Liver (tissue), 9 donors: Measurements from ENCODE around the gene SPATA13. TPM values are rescaled to one million over a fixed set of nuclear protein-coding genes. Genes with fewer than 3 reads are reported as not detected.

Experiments used
- DNase-seq: peaks from one replicate; pipeline ENCODE4 v3.0.0-alpha.2; 2017; ENCODE audit warnings: low spot score
- H3K27ac ChIP-seq, 2 donors: one replicate each; pipeline ENCODE4 v1.7.0; 2013; ENCODE audit warnings: inconsistent platforms in 2 of 2, low read length in 2 of 2, control low read depth in 1 of 2, low read depth in 1 of 2, mild to moderate bottlenecking in 1 of 2
- H3K27me3 ChIP-seq, 4 donors: one replicate each; pipeline versions ENCODE4 v1.6.1 to v1.7.0; 2013; ENCODE audit warnings: low read length in 3 of 4, inconsistent platforms in 1 of 4, mild to moderate bottlenecking in 1 of 4, moderate library complexity in 1 of 4; ENCODE audit not compliant: control insufficient read depth in 4 of 4, insufficient read depth in 4 of 4
- H3K36me3 ChIP-seq, 4 donors: one replicate each; pipeline versions ENCODE4 v1.6.1 to v1.7.0; 2013; ENCODE audit warnings: low read length in 3 of 4, mild to moderate bottlenecking in 3 of 4, low read depth in 1 of 4, moderate library complexity in 1 of 4; ENCODE audit not compliant: control insufficient read depth in 4 of 4, insufficient read depth in 3 of 4
- H3K4me1 ChIP-seq, 4 donors: one replicate each; pipeline versions ENCODE4 v1.6.1 to v1.7.0; 2013; ENCODE audit warnings: low read length in 3 of 4, mild to moderate bottlenecking in 3 of 4, moderate library complexity in 1 of 4; ENCODE audit not compliant: control insufficient read depth in 4 of 4, insufficient read depth in 4 of 4
- H3K4me3 ChIP-seq, 3 donors: one replicate each; pipeline versions ENCODE4 v1.6.1 to v1.7.0; 2013; ENCODE audit warnings: low read length in 3 of 3, control low read depth in 1 of 3, low read depth in 1 of 3, mild to moderate bottlenecking in 1 of 3
- H3K9ac ChIP-seq, 2 donors: one replicate each; pipeline ENCODE4 v1.7.0; 2013; ENCODE audit warnings: low read length in 2 of 2, mild to moderate bottlenecking in 2 of 2, moderate library complexity in 2 of 2, control low read depth in 1 of 2, low read depth in 1 of 2
- H3K9me3 ChIP-seq, 4 donors: one replicate each; pipeline versions ENCODE4 v1.6.1 to v1.7.0; 2013; ENCODE audit warnings: low read length in 3 of 4; ENCODE audit not compliant: control insufficient read depth in 4 of 4
- EGR1 ChIP-seq, 2 donors: IDR thresholded peaks; 2 replicates each; pipeline ENCODE4 v1.6.1; 2016 to 2018; ENCODE audit warnings: antibody characterized with exemption in 2 of 2, low read depth in 2 of 2
- FOXA1 ChIP-seq: IDR thresholded peaks from 2 replicates; pipeline ENCODE4 v1.6.1; 2016; ENCODE audit warnings: antibody characterized with exemption
- FOXA2 ChIP-seq: IDR thresholded peaks from 2 replicates; pipeline ENCODE4 v1.6.1; 2016; ENCODE audit warnings: antibody characterized with exemption
- GABPA ChIP-seq, 2 donors: IDR thresholded peaks in 1 of 2; conservative IDR thresholded peaks in 1 of 2; 2 replicates each; pipeline ENCODE4 v1.6.1; 2016; ENCODE audit warnings: antibody characterized with exemption in 2 of 2, mild to moderate bottlenecking in 1 of 2, moderate library complexity in 1 of 2
- HNF4G ChIP-seq: IDR thresholded peaks from 2 replicates; pipeline ENCODE4 v1.6.1; 2016; ENCODE audit warnings: antibody characterized with exemption
- RAD21 ChIP-seq, 2 donors: IDR thresholded peaks; 2 replicates each; pipeline ENCODE4 v1.6.1; 2016; ENCODE audit warnings: antibody characterized with exemption in 2 of 2, mild to moderate bottlenecking in 2 of 2
- RXRA ChIP-seq, 2 donors: IDR thresholded peaks; 2 replicates each; pipeline ENCODE4 v1.6.1; 2017 to 2018; ENCODE audit warnings: antibody characterized with exemption in 2 of 2, mild to moderate bottlenecking in 1 of 2
- SP1 ChIP-seq: IDR thresholded peaks from 2 replicates; pipeline ENCODE4 v1.6.1; 2018; ENCODE audit warnings: antibody characterized with exemption, mild to moderate bottlenecking
- WGBS: extraction: QIAGEN DNeasy Blood & Tissue Kit; methylation state at CpG from one replicate; pipeline ENCODE4 v1.1.7; 2013; 5-methylcytosine and 5-hydroxymethylcytosine counted together
- polyA plus RNA-seq, 2 donors: library from polyadenylated mRNA; stranded (reverse) in 1 of 2; unstranded in 1 of 2; fragments of 200-250 nt in 1 of 2; fragments of >200 nt in 1 of 2; fragmentation: Nextera tagmentation in 1 of 2; extraction: Ambion mirVana in 1 of 2; gene quantifications; one replicate each; pipeline versions ENCODE4 v1.2.1 to v1.2.3, GENCODE V29; 2013 to 2015
- total RNA-seq, 2 donors: library from RNA; depleted of rRNA; stranded (reverse); fragments of >200 nt; gene quantifications; one replicate each; pipeline ENCODE4 v1.2.3, GENCODE V29; 2014
- TF ChIP-seq, protein P1 (sequence below): IDR thresholded peaks from 2 replicates; pipeline ENCODE4 v1.6.1; 2016; ENCODE audit warnings: antibody characterized with exemption
- TF ChIP-seq, protein P2 (sequence below): IDR thresholded peaks from 2 replicates; pipeline ENCODE4 v1.6.1; 2016; ENCODE audit warnings: antibody characterized with exemption, mild to moderate bottlenecking
- TF ChIP-seq, protein P3 (sequence below): IDR thresholded peaks from 2 replicates; pipeline ENCODE4 v1.6.1; 2016; ENCODE audit warnings: antibody characterized with exemption
- TF ChIP-seq, protein P4 (sequence below): IDR thresholded peaks from 2 replicates; pipeline ENCODE4 v1.6.1; 2016; ENCODE audit warnings: antibody characterized with exemption
- donor health status: healthy.
- donor health status: healthy.
- donor health status: healthy.
- donor health status: healthy.
- donor health status: healthy.

Gene SPATA13
- total and polyA plus RNA-seq, 4 donors = 10.0 to 57.6 (median 20.4) TPM

DNA sequence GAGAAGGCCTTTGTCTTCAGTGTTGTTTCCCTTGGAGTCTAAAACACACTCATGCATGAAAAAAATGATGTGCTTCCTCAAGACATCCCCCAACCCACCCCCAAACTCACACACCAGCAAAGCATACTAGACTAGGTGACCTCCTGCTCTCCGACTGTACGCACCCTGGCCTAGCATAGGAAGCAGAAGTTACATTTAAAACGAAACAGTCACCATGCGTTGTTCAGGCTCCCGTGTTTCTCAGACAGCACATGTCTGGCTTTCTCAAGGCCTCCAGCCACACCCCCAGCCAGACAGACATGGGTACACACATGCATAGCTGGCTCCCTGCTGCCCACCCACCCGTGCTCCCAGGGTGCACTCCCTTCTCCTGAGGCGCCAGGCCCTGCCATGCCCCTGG lies 120.2 kb downstream of the SPATA13 start:
- TF ChIP-seq GABPA (IDR thresholded peaks at IDR 0.05 in 1 of 2, conservative IDR thresholded peaks at IDR 0.05 in 1 of 2) (no peak), RAD21 (IDR thresholded peaks at IDR 0.05) (no peak), SP1 (no peak), RXRA (IDR thresholded peaks at IDR 0.05) (no peak), FOXA2 (no peak), EGR1 (IDR thresholded peaks at IDR 0.05; ENCODE audit: low read depth in 2 of 2) (no peak), FOXA1 (no peak)
- TF ChIP-seq, protein P1, sequence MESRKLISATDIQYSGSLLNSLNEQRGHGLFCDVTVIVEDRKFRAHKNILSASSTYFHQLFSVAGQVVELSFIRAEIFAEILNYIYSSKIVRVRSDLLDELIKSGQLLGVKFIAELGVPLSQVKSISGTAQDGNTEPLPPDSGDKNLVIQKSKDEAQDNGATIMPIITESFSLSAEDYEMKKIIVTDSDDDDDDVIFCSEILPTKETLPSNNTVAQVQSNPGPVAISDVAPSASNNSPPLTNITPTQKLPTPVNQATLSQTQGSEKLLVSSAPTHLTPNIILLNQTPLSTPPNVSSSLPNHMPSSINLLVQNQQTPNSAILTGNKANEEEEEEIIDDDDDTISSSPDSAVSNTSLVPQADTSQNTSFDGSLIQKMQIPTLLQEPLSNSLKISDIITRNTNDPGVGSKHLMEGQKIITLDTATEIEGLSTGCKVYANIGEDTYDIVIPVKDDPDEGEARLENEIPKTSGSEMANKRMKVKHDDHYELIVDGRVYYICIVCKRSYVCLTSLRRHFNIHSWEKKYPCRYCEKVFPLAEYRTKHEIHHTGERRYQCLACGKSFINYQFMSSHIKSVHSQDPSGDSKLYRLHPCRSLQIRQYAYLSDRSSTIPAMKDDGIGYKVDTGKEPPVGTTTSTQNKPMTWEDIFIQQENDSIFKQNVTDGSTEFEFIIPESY = no peak
- TF ChIP-seq, protein P2, sequence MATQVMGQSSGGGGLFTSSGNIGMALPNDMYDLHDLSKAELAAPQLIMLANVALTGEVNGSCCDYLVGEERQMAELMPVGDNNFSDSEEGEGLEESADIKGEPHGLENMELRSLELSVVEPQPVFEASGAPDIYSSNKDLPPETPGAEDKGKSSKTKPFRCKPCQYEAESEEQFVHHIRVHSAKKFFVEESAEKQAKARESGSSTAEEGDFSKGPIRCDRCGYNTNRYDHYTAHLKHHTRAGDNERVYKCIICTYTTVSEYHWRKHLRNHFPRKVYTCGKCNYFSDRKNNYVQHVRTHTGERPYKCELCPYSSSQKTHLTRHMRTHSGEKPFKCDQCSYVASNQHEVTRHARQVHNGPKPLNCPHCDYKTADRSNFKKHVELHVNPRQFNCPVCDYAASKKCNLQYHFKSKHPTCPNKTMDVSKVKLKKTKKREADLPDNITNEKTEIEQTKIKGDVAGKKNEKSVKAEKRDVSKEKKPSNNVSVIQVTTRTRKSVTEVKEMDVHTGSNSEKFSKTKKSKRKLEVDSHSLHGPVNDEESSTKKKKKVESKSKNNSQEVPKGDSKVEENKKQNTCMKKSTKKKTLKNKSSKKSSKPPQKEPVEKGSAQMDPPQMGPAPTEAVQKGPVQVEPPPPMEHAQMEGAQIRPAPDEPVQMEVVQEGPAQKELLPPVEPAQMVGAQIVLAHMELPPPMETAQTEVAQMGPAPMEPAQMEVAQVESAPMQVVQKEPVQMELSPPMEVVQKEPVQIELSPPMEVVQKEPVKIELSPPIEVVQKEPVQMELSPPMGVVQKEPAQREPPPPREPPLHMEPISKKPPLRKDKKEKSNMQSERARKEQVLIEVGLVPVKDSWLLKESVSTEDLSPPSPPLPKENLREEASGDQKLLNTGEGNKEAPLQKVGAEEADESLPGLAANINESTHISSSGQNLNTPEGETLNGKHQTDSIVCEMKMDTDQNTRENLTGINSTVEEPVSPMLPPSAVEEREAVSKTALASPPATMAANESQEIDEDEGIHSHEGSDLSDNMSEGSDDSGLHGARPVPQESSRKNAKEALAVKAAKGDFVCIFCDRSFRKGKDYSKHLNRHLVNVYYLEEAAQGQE = no peak
- TF ChIP-seq, protein P3, sequence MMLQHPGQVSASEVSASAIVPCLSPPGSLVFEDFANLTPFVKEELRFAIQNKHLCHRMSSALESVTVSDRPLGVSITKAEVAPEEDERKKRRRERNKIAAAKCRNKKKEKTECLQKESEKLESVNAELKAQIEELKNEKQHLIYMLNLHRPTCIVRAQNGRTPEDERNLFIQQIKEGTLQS = no peak
- TF ChIP-seq, protein P4, sequence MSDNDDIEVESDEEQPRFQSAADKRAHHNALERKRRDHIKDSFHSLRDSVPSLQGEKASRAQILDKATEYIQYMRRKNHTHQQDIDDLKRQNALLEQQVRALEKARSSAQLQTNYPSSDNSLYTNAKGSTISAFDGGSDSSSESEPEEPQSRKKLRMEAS = no peak
- WGBS = 82% methylated on average over 7 of the region's 7 CpGs
- H3K36me3 ChIP-seq = peaks cover 5 to 31% (median 19%) of the 10 kb centered on the region in 4 donors
- no peak overlapping the region for H3K4me3 ChIP-seq
- no peaks in the 10 kb centered on the region for H3K27me3 ChIP-seq
- DNase-seq = no peak
- H3K27ac ChIP-seq = no peak overlapping the region
- peaks cover 0 to 2% (median 0%) of the 10 kb centered on the region in 4 donors for H3K4me1 ChIP-seq
- H3K9me3 ChIP-seq = no peaks in the 10 kb centered on the region
- H3K9ac ChIP-seq = no peak overlapping the region

DNA sequence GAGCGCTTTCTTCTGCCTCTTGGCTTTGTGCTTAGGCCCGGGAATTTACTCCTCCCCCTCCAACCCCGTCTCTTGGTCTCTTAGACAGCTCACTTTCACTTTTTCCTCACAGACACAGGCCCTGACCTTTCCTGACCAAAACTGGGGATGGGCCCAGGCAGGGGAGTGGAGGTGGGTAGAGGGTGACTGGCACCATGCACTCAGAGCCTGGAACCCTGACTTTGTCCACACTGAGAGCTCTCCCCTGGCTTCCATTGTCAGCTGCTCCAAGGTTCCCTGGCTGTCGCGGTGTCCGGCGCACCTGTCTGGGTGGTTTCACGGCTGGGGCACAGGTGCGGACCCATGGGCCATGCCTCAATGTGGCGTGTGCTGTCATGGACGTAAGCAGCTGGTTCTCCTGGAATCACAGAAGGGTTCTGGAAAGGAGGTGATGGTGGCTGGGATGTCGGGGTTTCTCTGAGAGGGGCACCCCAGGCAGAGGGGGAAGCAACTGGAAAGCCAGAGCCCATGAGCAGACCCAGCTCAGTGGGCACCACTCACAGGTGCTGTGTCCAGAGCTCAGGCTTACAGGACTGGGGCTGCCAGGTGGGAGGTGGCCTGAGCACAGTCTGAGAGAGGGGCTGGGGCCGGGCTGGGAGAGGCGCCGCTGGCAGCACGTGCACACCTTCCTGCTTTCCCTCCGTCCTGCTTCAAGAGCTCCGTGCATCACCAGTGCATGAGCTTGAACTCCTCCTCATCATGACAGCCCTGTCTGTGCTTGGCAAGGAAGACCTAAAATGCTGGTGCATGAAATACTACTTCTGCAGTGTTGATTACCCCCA lies 120.9 kb downstream of the SPATA13 start:
- 96% methylated on average over 18 of the region's 18 CpGs for WGBS
- H3K4me3 ChIP-seq = no peak overlapping the region
- H3K27me3 ChIP-seq = no peaks in the 10 kb centered on the region
- no peak for DNase-seq
- TF ChIP-seq HNF4G = no peak
- H3K4me1 ChIP-seq = peaks cover 0 to 2% (median 0%) of the 10 kb centered on the region in 4 donors
- H3K36me3 ChIP-seq = peaks cover 7 to 38% (median 25%) of the 10 kb centered on the region in 4 donors
- H3K27ac ChIP-seq = no peak overlapping the region
- no peak overlapping the region for H3K9ac ChIP-seq
- no peaks in the 10 kb centered on the region for H3K9me3 ChIP-seq
